HCT116 (cell line): Measurements from ENCODE around the gene ELL2.

Experiments
- ATF3 ChIP-seq: IDR thresholded peaks from 2 replicates; pipeline ENCODE4 v1.6.1; 2012
- CEBPB ChIP-seq: IDR thresholded peaks from 2 replicates; pipeline ENCODE4 v1.6.1; 2012; ENCODE audit warnings: low read depth
- CTCF ChIP-seq, 3 experiments: fragments of 200-600 bp in 1 of 3; sonication (generic) in 1 of 3; IDR thresholded peaks in 2 of 3; conservative IDR thresholded peaks in 1 of 3; 2 replicates each; pipeline ENCODE4 v1.5.1; 2012 to 2017; ENCODE audit warnings: low read depth in 2 of 3, low read length in 2 of 3, antibody characterized with exemption in 1 of 3, borderline replicate concordance in 1 of 3, control low read depth in 1 of 3, mild to moderate bottlenecking in 1 of 3, mixed read lengths in 1 of 3, mixed run types in 1 of 3, moderate library complexity in 1 of 3; ENCODE audit not compliant: insufficient read depth in 1 of 3
- EGR1 ChIP-seq: IDR thresholded peaks from 2 replicates; pipeline ENCODE4 v1.6.1; 2012; ENCODE audit warnings: low read depth
- EZH2 ChIP-seq: fragments of 200-600 bp; sonication (generic); IDR thresholded peaks from 2 replicates; pipeline ENCODE4 v1.6.1; 2017; ENCODE audit warnings: antibody characterized with exemption, mixed run types
- MAX ChIP-seq: IDR thresholded peaks from 2 replicates; pipeline ENCODE4 v1.6.1; 2012
- POLR2A ChIP-seq: IDR thresholded peaks from 2 replicates; pipeline ENCODE4 v1.7.0; 2011; ENCODE audit warnings: borderline replicate concordance; ENCODE audit not compliant: insufficient read depth, insufficient read length; ENCODE audit errors: extremely low read depth
- POLR2AphosphoS5 ChIP-seq: IDR thresholded peaks from 2 replicates; pipeline ENCODE4 v1.6.1; 2011; ENCODE audit warnings: mild to moderate bottlenecking, low read depth, low read length, moderate library complexity
- REST ChIP-seq: IDR thresholded peaks from 2 replicates; pipeline ENCODE4 v1.6.1; 2012; ENCODE audit warnings: low read depth
- SP1 ChIP-seq: IDR thresholded peaks from 2 replicates; pipeline ENCODE4 v1.6.1; 2012; ENCODE audit warnings: low read depth
- ZNF274 ChIP-seq: fragments of 200-500 bp; sonication (Bioruptor generic); IDR thresholded peaks from 2 replicates; pipeline ENCODE4 v1.6.1; 2014; ENCODE audit warnings: mild to moderate bottlenecking, low read depth, low read length, inconsistent platforms

- TF ChIP-seq EZH2 (no peak), CTCF (IDR thresholded peaks at IDR 0.05 in 2 of 3, conservative IDR thresholded peaks at IDR 0.05 in 1 of 3; ENCODE audit: borderline replicate concordance in 1 of 3, insufficient read depth in 1 of 3, low read depth in 2 of 3, low read length in 2 of 3) (no peak), POLR2AphosphoS5 (no peak), REST (no peak), MAX (no peak), EGR1 (no peak), ATF3 (no peak), POLR2A (no peak), SP1 (no peak), ZNF274 (no peak), CEBPB (no peak)
Measured at GRCh38 chr5:95864944-95865504, 96.6 kb downstream of the ELL2 start.
